Esophagus squamous epithelium (tissue), 5 donors: ENCODE measurements around the gene NME9. TPM values are rescaled to one million over a fixed set of nuclear protein-coding genes. Genes with fewer than 3 reads are reported as not detected.

Experiments used
- DNase-seq: peaks from one replicate; lab custom pipeline; 2025; lab: John Stamatoyannopoulos, UW
- H3K27ac ChIP-seq, 4 donors: fragments of 200-600 bp; sonication (generic); one replicate each; pipeline ENCODE4 v1.5.1; 2016 to 2019; ENCODE audit warnings: mild to moderate bottlenecking in 1 of 4
- H3K27me3 ChIP-seq, 4 donors: fragments of 200-600 bp; sonication (generic); 1 replicate in 3 of 4; 2 replicates in 1 of 4; pipeline versions ENCODE4 v1.5.1 to v1.6.0; 2017 to 2021; ENCODE audit warnings: antibody characterized with exemption in 1 of 4
- H3K36me3 ChIP-seq, 3 donors: fragments of 200-600 bp; sonication (generic); one replicate each; pipeline ENCODE4 v1.5.1; 2016 to 2019
- H3K4me1 ChIP-seq, 3 donors: fragments of 200-600 bp; sonication (generic); one replicate each; pipeline ENCODE4 v1.5.1; 2017 to 2019
- H3K4me3 ChIP-seq, 4 donors: fragments of 200-600 bp; sonication (generic); 1 replicate in 3 of 4; 2 replicates in 1 of 4; pipeline ENCODE4 v1.5.1; 2016 to 2019; ENCODE audit warnings: mild to moderate bottlenecking in 2 of 4, moderate library complexity in 1 of 4
- H3K9me3 ChIP-seq, 3 donors: fragments of 200-600 bp; sonication (generic); one replicate each; pipeline ENCODE4 v1.5.1; 2016 to 2019
- POLR2A ChIP-seq, 4 donors: fragments of 450-650 bp; IDR thresholded peaks; one replicate each; pipeline ENCODE4 v1.6.1; 2017; ENCODE audit warnings: antibody characterized with exemption in 4 of 4, mild to moderate bottlenecking in 4 of 4, moderate library complexity in 3 of 4
- WGBS, 2 donors: methylation state at CpG; one replicate each; pipeline ENCODE4 v1.1.5; 2018; 5-methylcytosine and 5-hydroxymethylcytosine counted together
- intact Hi-C: fragments of 100-400 bp; cut with DNase I; formaldehyde crosslinking; loops from one replicate; pipeline ENCODE4 v1.15.0; 2022
- total RNA-seq, 4 donors: library from RNA; depleted of rRNA; stranded (reverse); fragments of >200 nt; gene quantifications; one replicate each; pipeline ENCODE4 v1.1.0, GENCODE V29; 2016
- TF ChIP-seq, protein P1 (sequence below), 6 experiments: fragments of 450-650 bp in 4 of 6; fragments of 200-600 bp in 2 of 6; sonication (generic) in 2 of 6; IDR thresholded peaks; one replicate each; pipeline ENCODE4 v1.5.1; 2016 to 2019; ENCODE audit warnings: antibody characterized with exemption in 6 of 6, mild to moderate bottlenecking in 4 of 6, moderate library complexity in 4 of 6
- donor health status: DM: yes; HTN: yes; CAD: no.

Gene NME9
- total RNA-seq, 4 donors from 2014 or later = 1.3 TPM; not detected in 3

DNA sequence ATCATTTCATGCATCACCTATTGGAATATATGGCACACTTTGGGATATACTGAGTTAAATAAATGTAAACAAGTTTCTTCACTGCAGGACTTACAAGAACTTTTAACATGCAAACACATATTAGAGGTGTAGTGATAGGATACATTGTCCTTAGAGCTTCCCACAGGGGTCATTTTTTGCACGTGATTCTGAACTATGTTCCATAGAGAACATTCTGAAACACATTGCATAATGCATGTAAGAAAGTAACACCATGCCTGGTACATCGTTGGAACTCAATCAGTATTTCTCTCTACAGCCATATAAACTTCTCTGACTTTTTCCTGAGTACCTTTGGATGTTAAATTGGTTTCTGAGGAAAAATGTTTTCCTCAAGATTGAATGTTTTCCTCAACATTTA is 47.0 kb upstream of the NME9 start:
- Histone ChIP-seq H3K9me3 (no peaks in the 10 kb centered on the region), H3K36me3 (no peaks in the 10 kb centered on the region), H3K27me3 (no peaks in the 10 kb centered on the region), H3K27ac (no peak overlapping the region), H3K4me1 (peaks cover 2 to 9% (median 5%) of the 10 kb centered on the region in 3 donors), H3K4me3 (no peak overlapping the region)
- WGBS, 2 donors = 68 to 70% methylated on average over 2 of the region's 2 CpGs
- TF ChIP-seq, protein P1, sequence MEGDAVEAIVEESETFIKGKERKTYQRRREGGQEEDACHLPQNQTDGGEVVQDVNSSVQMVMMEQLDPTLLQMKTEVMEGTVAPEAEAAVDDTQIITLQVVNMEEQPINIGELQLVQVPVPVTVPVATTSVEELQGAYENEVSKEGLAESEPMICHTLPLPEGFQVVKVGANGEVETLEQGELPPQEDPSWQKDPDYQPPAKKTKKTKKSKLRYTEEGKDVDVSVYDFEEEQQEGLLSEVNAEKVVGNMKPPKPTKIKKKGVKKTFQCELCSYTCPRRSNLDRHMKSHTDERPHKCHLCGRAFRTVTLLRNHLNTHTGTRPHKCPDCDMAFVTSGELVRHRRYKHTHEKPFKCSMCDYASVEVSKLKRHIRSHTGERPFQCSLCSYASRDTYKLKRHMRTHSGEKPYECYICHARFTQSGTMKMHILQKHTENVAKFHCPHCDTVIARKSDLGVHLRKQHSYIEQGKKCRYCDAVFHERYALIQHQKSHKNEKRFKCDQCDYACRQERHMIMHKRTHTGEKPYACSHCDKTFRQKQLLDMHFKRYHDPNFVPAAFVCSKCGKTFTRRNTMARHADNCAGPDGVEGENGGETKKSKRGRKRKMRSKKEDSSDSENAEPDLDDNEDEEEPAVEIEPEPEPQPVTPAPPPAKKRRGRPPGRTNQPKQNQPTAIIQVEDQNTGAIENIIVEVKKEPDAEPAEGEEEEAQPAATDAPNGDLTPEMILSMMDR (IDR thresholded peaks at IDR 0.05) = no peak
- TF ChIP-seq POLR2A (IDR thresholded peaks at IDR 0.05) = no peak
- no peak for DNase-seq
- intact Hi-C loops = no loop called here

DNA sequence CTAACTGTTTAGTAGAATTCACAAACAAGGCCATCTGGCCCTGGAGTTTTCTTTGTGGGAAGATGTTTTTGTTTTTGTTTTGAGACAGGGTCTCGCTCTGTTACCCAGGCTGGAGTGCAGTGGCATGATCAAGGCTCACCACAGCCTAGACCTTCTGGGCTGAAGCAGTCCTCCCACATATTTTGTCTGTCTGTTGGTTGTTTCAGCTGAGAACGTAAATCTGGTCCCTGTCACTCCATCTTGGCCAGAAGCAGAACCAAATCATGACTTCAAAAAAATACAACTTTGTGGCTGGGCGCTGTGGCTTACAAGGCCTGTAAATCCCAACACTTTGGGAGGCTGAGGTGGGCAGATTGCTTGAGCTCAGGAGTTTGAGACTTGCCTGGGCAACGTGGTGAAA is 45.8 kb upstream of the NME9 start:
- Histone ChIP-seq H3K27me3 (no peaks in the 10 kb centered on the region), H3K4me1 (no peaks in the 10 kb centered on the region), H3K9me3 (no peaks in the 10 kb centered on the region), H3K36me3 (no peaks in the 10 kb centered on the region), H3K27ac (no peak overlapping the region), H3K4me3 (no peak overlapping the region)
- TF ChIP-seq, protein P1 (IDR thresholded peaks at IDR 0.05) = no peak
- no peak for TF ChIP-seq POLR2A (IDR thresholded peaks at IDR 0.05)
- intact Hi-C loops = no loop called here
- DNase-seq = no peak
- WGBS, 2 donors = 64 to 75% methylated on average over 3 to 4 of the region's 4 CpGs

DNA sequence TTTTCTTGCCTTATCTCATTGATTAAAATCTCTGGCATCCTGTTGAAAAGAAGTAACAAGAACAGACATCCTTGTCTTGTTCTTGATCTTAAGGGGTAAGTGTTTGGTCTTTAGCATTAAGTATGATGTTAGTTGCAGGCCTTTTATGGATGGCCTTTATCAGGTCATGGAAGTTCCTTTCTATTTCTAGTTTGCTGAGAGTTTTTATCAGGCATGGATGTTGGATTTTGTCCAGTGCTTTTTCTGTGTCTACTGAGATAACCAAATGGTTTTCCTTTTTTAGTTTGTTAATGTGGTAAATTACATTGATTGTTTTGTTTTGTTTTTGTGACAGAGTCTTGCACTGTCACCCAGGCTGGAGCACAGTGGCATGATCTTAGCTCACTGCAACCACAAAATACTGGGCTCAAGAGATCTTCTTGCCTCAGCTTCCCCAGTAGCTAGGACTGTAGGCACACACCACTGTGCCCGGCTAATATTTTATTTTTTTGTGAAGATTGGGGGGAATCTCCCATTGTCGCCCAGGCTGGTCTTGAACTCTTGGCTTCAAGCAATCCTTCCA is 45.0 kb upstream of the NME9 start:
- Histone ChIP-seq H3K27me3 (no peaks in the 10 kb centered on the region), H3K9me3 (no peaks in the 10 kb centered on the region), H3K4me1 (no peaks in the 10 kb centered on the region), H3K36me3 (no peaks in the 10 kb centered on the region), H3K4me3 (no peak overlapping the region), H3K27ac (no peak overlapping the region)
- 47 to 76% methylated on average over 2 of the region's 2 CpGs for WGBS, 2 donors
- intact Hi-C loops = no loop called here
- no peak for TF ChIP-seq POLR2A (IDR thresholded peaks at IDR 0.05)
- TF ChIP-seq, protein P1 (IDR thresholded peaks at IDR 0.05) = no peak
- DNase-seq = no peak

DNA sequence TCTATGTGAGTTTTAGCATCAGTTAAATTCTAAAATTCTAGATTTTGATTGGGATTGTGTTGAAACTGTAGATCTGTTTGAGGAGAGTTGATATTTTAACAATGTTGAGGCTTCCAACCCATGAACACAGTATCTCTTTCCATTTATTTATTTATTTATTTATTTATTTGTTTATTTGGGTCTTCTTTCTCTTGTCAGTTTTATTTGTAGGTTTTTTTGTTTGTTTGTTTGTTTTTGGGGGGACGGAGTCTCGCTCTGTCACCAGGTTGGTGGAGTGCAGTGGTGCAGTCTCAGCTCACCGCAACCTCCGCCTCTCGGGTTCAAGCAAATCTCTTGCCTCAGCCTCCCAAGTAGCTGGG is 44.1 kb upstream of the NME9 start:
- intact Hi-C loops = no loop called here
- H3K27ac ChIP-seq = no peak overlapping the region
- no peak for TF ChIP-seq POLR2A (IDR thresholded peaks at IDR 0.05)
- TF ChIP-seq, protein P1 (IDR thresholded peaks at IDR 0.05) = no peak

DNA sequence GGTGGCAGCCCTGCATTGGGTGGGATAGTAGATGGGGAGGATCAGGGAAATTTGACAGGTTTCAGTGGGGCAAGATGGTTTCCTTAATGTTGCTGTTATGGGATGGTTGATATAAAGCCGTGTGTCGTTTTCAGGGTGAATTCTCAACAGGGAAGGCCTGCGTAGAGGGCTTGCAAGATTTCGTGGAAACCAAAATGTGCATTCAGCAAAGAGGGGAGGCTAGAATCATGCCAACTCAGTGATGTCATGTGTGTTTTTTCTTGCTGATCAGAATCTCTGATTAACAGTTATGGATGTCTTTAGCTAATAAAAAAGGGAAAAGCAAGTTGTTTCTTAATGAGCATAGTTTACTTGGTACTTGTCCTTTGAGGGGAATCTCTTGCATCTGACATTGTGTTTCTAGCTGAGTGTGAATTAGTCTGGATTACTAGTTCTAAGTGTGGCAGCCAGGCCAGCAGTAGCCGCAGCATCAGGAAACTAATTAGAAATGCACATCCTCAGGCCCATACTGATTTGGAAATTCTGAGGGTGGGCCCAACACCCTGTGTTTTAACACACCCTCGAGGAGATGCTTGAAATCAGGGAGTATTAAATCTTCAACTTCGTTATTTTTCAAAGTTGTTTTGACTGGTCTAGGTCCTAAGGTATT is 43.6 kb upstream of the NME9 start:
- no peak for DNase-seq
- 82 to 84% methylated on average over 7 of the region's 7 CpGs for WGBS, 2 donors
- H3K27ac ChIP-seq = no peak overlapping the region

More for the DNA sequence above, 44.1 kb upstream of the NME9 start:
- Histone ChIP-seq H3K36me3 (no peaks in the 10 kb centered on the region), H3K27me3 (no peaks in the 10 kb centered on the region), H3K4me1 (no peaks in the 10 kb centered on the region), H3K4me3 (no peak overlapping the region), H3K9me3 (no peaks in the 10 kb centered on the region)
- WGBS, 2 donors = 87 to 94% methylated on average over 5 of the region's 5 CpGs
- DNase-seq = no peak

More for the DNA sequence above, 43.6 kb upstream of the NME9 start:
- TF ChIP-seq, protein P1 (IDR thresholded peaks at IDR 0.05) = no peak
- no peak for TF ChIP-seq POLR2A (IDR thresholded peaks at IDR 0.05)
- intact Hi-C loops = no loop called here
- Histone ChIP-seq H3K9me3 (no peaks in the 10 kb centered on the region), H3K4me1 (no peaks in the 10 kb centered on the region), H3K36me3 (no peaks in the 10 kb centered on the region), H3K27me3 (no peaks in the 10 kb centered on the region), H3K4me3 (no peak overlapping the region)
